Upper lobe of right lung (tissue), 1 donor: ENCODE data around the gene CHRNG. TPM values are rescaled to one million over a fixed set of nuclear protein-coding genes. Genes with fewer than 3 reads are reported as not detected.

Source experiments
- ATAC-seq: fragments of 200-7000 bp; cut with Tn5 transposase; one replicate; pipeline ENCODE4 v1.9.1; 2020; ENCODE audit warnings: mild to moderate bottlenecking, moderate library complexity
- DNase-seq: peaks from one replicate; pipeline ENCODE4 v3.0.0-alpha.2; 2020
- H3K27ac ChIP-seq: fragments of 200-600 bp; one replicate; pipeline ENCODE4 v1.8.0; 2022
- H3K27me3 ChIP-seq: fragments of 200-600 bp; one replicate; pipeline ENCODE4 v1.8.0; 2022; ENCODE audit warnings: mild to moderate bottlenecking
- H3K36me3 ChIP-seq: fragments of 200-600 bp; one replicate; pipeline ENCODE4 v1.8.0; 2022
- H3K4me1 ChIP-seq: fragments of 200-600 bp; one replicate; pipeline ENCODE4 v1.8.0; 2022
- H3K4me3 ChIP-seq: fragments of 200-600 bp; one replicate; pipeline ENCODE4 v1.8.0; 2022; ENCODE audit warnings: mild to moderate bottlenecking
- H3K9me3 ChIP-seq: fragments of 200-600 bp; one replicate; pipeline ENCODE4 v1.8.0; 2022
- CTCF ChIP-seq: fragments of 200-600 bp; IDR thresholded peaks from one replicate; pipeline ENCODE4 v1.8.0; 2022; ENCODE audit warnings: antibody characterized with exemption
- intact Hi-C: fragments of 100-400 bp; cut with DNase I; formaldehyde crosslinking; loops from one replicate; pipeline ENCODE4 v1.11.0; 2022
- total RNA-seq: library from RNA; stranded (reverse); fragmentation: NEBNext Ultra II Directional; extraction: Animal tissue kit (Norgen Biotek cat#: 25700); gene quantifications from one replicate; pipeline ENCODE4 v1.2.1, GENCODE V29; 2021
- donor health status: DM: no; HTN: yes; CAD: no; lungs with severe emphysema.

Gene CHRNG
- total RNA-seq, 1 donor from 2014 or later = not detected

GRCh38 chr2:232508251-232508650 is 31.2 kb upstream of the CHRNG start:
- Histone ChIP-seq H3K36me3 (no peaks in the 10 kb centered on the region), H3K27ac (no peak overlapping the region), H3K4me3 (no peak overlapping the region), H3K27me3 (peaks cover 32% of the 10 kb centered on the region), H3K4me1 (peaks cover 5% of the 10 kb centered on the region), H3K9me3 (no peaks in the 10 kb centered on the region)
- no peak for DNase-seq
- TF ChIP-seq CTCF = no peak
- no peak for ATAC-seq
- intact Hi-C loops = no loop called here

GRCh38 chr2:232511336-232511890 is 28.1 kb upstream of the CHRNG start:
- no peak for TF ChIP-seq CTCF
- H3K27me3 ChIP-seq = peaks cover 11% of the 10 kb centered on the region
- no peaks in the 10 kb centered on the region for H3K36me3 ChIP-seq
- ATAC-seq = no peak
- intact Hi-C loops = no loop called here
- no peaks in the 10 kb centered on the region for H3K4me1 ChIP-seq
- H3K4me3 ChIP-seq = no peak overlapping the region
- H3K27ac ChIP-seq = no peak overlapping the region
- no peaks in the 10 kb centered on the region for H3K9me3 ChIP-seq
- DNase-seq = no peak

- no peak for DNase-seq
- no peaks in the 10 kb centered on the region for H3K4me1 ChIP-seq
- TF ChIP-seq CTCF = no peak
- intact Hi-C loops = no loop called here
- H3K4me3 ChIP-seq = no peak overlapping the region
- no peaks in the 10 kb centered on the region for H3K27me3 ChIP-seq
- no peak overlapping the region for H3K27ac ChIP-seq
- no peaks in the 10 kb centered on the region for H3K9me3 ChIP-seq
- ATAC-seq = no peak
- H3K36me3 ChIP-seq = no peaks in the 10 kb centered on the region
Observed at GRCh38 chr2:232512602-232513001, 26.9 kb upstream of the CHRNG start.

- no peak for ATAC-seq
- intact Hi-C loops = no loop called here
- Histone ChIP-seq H3K4me1 (no peaks in the 10 kb centered on the region), H3K9me3 (no peaks in the 10 kb centered on the region), H3K36me3 (no peaks in the 10 kb centered on the region), H3K4me3 (no peak overlapping the region), H3K27ac (no peak overlapping the region), H3K27me3 (no peaks in the 10 kb centered on the region)
- no peak for DNase-seq
- TF ChIP-seq CTCF = no peak
Observed at GRCh38 chr2:232513353-232513752, 26.1 kb upstream of the CHRNG start.

- H3K27me3 ChIP-seq = peaks cover 9% of the 10 kb centered on the region
- no peaks in the 10 kb centered on the region for H3K4me1 ChIP-seq
- DNase-seq (no peak), ATAC-seq (no peak)
- H3K36me3 ChIP-seq = no peaks in the 10 kb centered on the region
- intact Hi-C loops = no loop called here
- no peak overlapping the region for H3K4me3 ChIP-seq
- TF ChIP-seq CTCF = no peak
- H3K27ac ChIP-seq = no peak overlapping the region
- no peaks in the 10 kb centered on the region for H3K9me3 ChIP-seq
Observed at GRCh38 chr2:232515639-232516038, 23.9 kb upstream of the CHRNG start.

GRCh38 chr2:232516551-232516950 is 22.9 kb upstream of the CHRNG start:
- no peaks in the 10 kb centered on the region for H3K4me1 ChIP-seq
- no peak for DNase-seq
- intact Hi-C loops = no loop called here
- H3K27me3 ChIP-seq = peaks cover 18% of the 10 kb centered on the region
- no peak overlapping the region for H3K4me3 ChIP-seq
- H3K36me3 ChIP-seq = no peaks in the 10 kb centered on the region
- no peaks in the 10 kb centered on the region for H3K9me3 ChIP-seq
- no peak for TF ChIP-seq CTCF
- no peak overlapping the region for H3K27ac ChIP-seq
- no peak for ATAC-seq
